MM.1S (cell line): ENCODE measurements around the gene FKBP1A.

Experiments used
- EZH2 ChIP-seq: fragments of 300-600 bp; sonication (generic); optimal IDR thresholded peaks from 2 replicates; pipeline ENCODE3; 2017; ENCODE audit warnings: low read depth, mild to moderate bottlenecking, antibody characterized with exemption, low read length, mixed read lengths
- EZH2phosphoT487 ChIP-seq: fragments of 300-600 bp; sonication (generic); IDR thresholded peaks from 2 replicates; pipeline ENCODE4 v1.6.1; 2018; ENCODE audit warnings: antibody characterized with exemption, low read length
- TF ChIP-seq, protein P1 (sequence below): fragments of 300-600 bp; sonication (generic); IDR thresholded peaks from 2 replicates; pipeline ENCODE4 v1.5.1; 2016; ENCODE audit warnings: antibody characterized with exemption, low read length, mixed read lengths

DNA sequence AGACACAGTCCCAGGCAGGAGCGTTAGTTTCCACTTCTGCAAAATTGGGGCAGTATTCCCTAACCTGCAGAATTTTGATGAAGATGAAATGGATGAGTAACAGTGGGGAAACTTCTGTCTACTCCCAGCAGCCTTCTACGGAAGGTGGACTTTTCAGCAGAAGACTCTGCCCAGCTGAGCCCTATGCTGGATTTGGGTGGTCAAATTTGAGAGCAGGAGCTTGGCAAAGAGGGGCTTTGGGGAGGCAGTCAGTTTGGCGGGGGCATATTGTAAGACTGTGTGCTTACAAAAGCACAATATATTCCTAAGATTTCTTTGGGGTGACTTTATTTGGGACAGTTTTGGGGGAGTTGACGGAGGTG lies 58.5 kb downstream of the FKBP1A start:
- TF ChIP-seq, protein P1, sequence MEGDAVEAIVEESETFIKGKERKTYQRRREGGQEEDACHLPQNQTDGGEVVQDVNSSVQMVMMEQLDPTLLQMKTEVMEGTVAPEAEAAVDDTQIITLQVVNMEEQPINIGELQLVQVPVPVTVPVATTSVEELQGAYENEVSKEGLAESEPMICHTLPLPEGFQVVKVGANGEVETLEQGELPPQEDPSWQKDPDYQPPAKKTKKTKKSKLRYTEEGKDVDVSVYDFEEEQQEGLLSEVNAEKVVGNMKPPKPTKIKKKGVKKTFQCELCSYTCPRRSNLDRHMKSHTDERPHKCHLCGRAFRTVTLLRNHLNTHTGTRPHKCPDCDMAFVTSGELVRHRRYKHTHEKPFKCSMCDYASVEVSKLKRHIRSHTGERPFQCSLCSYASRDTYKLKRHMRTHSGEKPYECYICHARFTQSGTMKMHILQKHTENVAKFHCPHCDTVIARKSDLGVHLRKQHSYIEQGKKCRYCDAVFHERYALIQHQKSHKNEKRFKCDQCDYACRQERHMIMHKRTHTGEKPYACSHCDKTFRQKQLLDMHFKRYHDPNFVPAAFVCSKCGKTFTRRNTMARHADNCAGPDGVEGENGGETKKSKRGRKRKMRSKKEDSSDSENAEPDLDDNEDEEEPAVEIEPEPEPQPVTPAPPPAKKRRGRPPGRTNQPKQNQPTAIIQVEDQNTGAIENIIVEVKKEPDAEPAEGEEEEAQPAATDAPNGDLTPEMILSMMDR = no peak
- TF ChIP-seq EZH2 (no peak), EZH2phosphoT487 (no peak)
